ENCODE results near the gene LGI2.
"Not testable (repeated sequence)": the region's sequence is repeated elsewhere in the genome, so short reads cannot be mapped to it uniquely, and the experiment has no call there.

The LGI2 gene

GRCh38 chr4:25030277-25031076 is at the start of gene LGI2:
LGI2 (minus strand) TSS chr4:25030946; CDS start chr4:25030693, 253 bp downstream.
- peak; percentile 1 for DNase-seq (ENCODE audit: low read depth)

GRCh38 chr4:25078523-25078922 is 47.8 kb upstream of the LGI2 start:
- no peak for DNase-seq (ENCODE audit: low read depth)

- DNase-seq (ENCODE audit: low read depth) = no peak
These were observed 46.1 kb upstream of the LGI2 start for GRCh38 chr4:25076625-25077398.

GRCh38 chr4:25075851-25076250 is 45.1 kb upstream of the LGI2 start:
- DNase-seq (ENCODE audit: low read depth) = no peak

GRCh38 chr4:25075129-25075528 is 44.4 kb upstream of the LGI2 start:
- no peak for DNase-seq (ENCODE audit: low read depth)

- DNase-seq (ENCODE audit: low read depth) = no peak
These were observed 39.8 kb upstream of the LGI2 start for GRCh38 chr4:25070545-25070944.

- no peak for DNase-seq (ENCODE audit: low read depth)
These were observed 38.3 kb upstream of the LGI2 start for GRCh38 chr4:25069014-25069413.

GRCh38 chr4:25068386-25068785 is 37.6 kb upstream of the LGI2 start:
- DNase-seq (ENCODE audit: low read depth) = no peak

GRCh38 chr4:25065932-25066590 is 35.3 kb upstream of the LGI2 start:
- no peak for DNase-seq (ENCODE audit: low read depth)

GRCh38 chr4:25065431-25065858 is 34.7 kb upstream of the LGI2 start:
- DNase-seq (ENCODE audit: low read depth) = no peak

- not testable (repeated sequence) for DNase-seq (ENCODE audit: low read depth)
These were observed 33.7 kb upstream of the LGI2 start for GRCh38 chr4:25064447-25064846.

GRCh38 chr4:25063116-25063515 is 32.4 kb upstream of the LGI2 start:
- no peak for DNase-seq (ENCODE audit: low read depth)

- DNase-seq (ENCODE audit: low read depth) = no peak
These were observed 31.4 kb upstream of the LGI2 start for GRCh38 chr4:25062098-25062497.

GRCh38 chr4:25061602-25062001 is 30.9 kb upstream of the LGI2 start:
- DNase-seq (ENCODE audit: low read depth) = no peak

GRCh38 chr4:25060963-25061340 is 30.2 kb upstream of the LGI2 start:
- DNase-seq (ENCODE audit: low read depth) = no peak

GRCh38 chr4:25060241-25060962 is 29.7 kb upstream of the LGI2 start:
- no peak for DNase-seq (ENCODE audit: low read depth)

GRCh38 chr4:25059791-25060190 is 29.0 kb upstream of the LGI2 start:
- DNase-seq (ENCODE audit: low read depth) = no peak

- no peak for DNase-seq (ENCODE audit: low read depth)
These were observed 28.1 kb upstream of the LGI2 start for GRCh38 chr4:25058796-25059195.

- no peak for DNase-seq (ENCODE audit: low read depth)
These were observed 26.6 kb upstream of the LGI2 start for GRCh38 chr4:25057299-25057698.

GRCh38 chr4:25052037-25052436 is 21.3 kb upstream of the LGI2 start:
- DNase-seq (ENCODE audit: low read depth) = not testable (repeated sequence)

GRCh38 chr4:25051534-25051933 is 20.8 kb upstream of the LGI2 start:
- DNase-seq (ENCODE audit: low read depth) = no peak
